Measurements from ENCODE around the gene CYB5D1.

Gene CYB5D1

DNA sequence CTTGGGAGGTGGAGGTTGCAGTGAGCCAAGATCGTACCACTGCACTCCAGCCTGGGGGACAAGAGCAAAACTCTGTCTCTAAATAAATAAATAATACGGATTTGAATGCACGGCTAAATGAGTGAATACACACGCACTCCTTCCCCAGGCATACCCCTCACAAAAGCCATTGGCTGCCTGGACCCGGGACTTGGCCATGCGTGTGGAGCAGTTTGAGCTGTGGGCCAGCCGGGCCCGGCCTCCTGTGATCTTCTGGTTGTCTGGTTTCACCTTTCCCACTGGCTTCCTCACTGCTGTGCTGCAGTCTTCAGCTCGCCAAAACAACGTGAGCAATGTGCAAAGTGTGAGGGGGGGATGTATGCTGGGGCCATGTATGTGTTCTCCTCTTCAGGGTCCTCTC, 25.4 kb upstream of the CYB5D1 start:
- TF ChIP-seq CTCF (IDR thresholded peaks at IDR 0.05; ENCODE audit: low read depth, low read length), result no peak
- TF ChIP-seq POLR2A (IDR thresholded peaks at IDR 0.05; ENCODE audit: extremely low read depth, insufficient read length), result no peak
- TF ChIP-seq, protein P1, sequence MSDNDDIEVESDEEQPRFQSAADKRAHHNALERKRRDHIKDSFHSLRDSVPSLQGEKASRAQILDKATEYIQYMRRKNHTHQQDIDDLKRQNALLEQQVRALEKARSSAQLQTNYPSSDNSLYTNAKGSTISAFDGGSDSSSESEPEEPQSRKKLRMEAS (IDR thresholded peaks at IDR 0.05; ENCODE audit: low read depth, low read length), result no peak
- TF ChIP-seq MYC (IDR thresholded peaks at IDR 0.05; ENCODE audit: low read depth, low read length), result no peak
- no peak for DNase-seq (ENCODE audit: low read depth)
- H3K4me3 ChIP-seq (ENCODE audit: low read depth, low read length), result no peak overlapping the region

GRCh38 chr17:7833011-7833794, 24.6 kb upstream of the CYB5D1 start:
- no peak for TF ChIP-seq CTCF (IDR thresholded peaks at IDR 0.05; ENCODE audit: low read depth, low read length)
- no peak for TF ChIP-seq MYC (IDR thresholded peaks at IDR 0.05; ENCODE audit: low read depth, low read length)
- TF ChIP-seq, protein P1 (IDR thresholded peaks at IDR 0.05; ENCODE audit: low read depth, low read length), result no peak
- TF ChIP-seq POLR2A (IDR thresholded peaks at IDR 0.05; ENCODE audit: extremely low read depth, insufficient read length), result no peak
- no peak for DNase-seq (ENCODE audit: low read depth)
- peak overlapping the region; percentile 32 for H3K4me3 ChIP-seq (ENCODE audit: low read depth, low read length)

GRCh38 chr17:7833795-7834541, 23.8 kb upstream of the CYB5D1 start, which contains the start of gene KDM6B:
Gene KDM6B, plus strand, starts transcription at chr17:7834217. Its CDS starts 11,338 bp downstream, at chr17:7845555.
- peak; percentile 85 for DNase-seq (ENCODE audit: low read depth)
- TF ChIP-seq POLR2A (IDR thresholded peaks at IDR 0.05; ENCODE audit: extremely low read depth, insufficient read length), result no peak
- TF ChIP-seq, protein P1 (IDR thresholded peaks at IDR 0.05; ENCODE audit: low read depth, low read length), result no peak
- TF ChIP-seq MYC (IDR thresholded peaks at IDR 0.05; ENCODE audit: low read depth, low read length), result no peak
- TF ChIP-seq CTCF (IDR thresholded peaks at IDR 0.05; ENCODE audit: low read depth, low read length), result no peak
- peak within 1 kb of the TSS; percentile 51 for H3K4me3 ChIP-seq (ENCODE audit: low read depth, low read length)

- H3K4me3 ChIP-seq (ENCODE audit: low read depth, low read length), result peak overlapping the region; percentile 48
- TF ChIP-seq MYC (IDR thresholded peaks at IDR 0.05; ENCODE audit: low read depth, low read length) (no peak), CTCF (IDR thresholded peaks at IDR 0.05; ENCODE audit: low read depth, low read length) (no peak), POLR2A (IDR thresholded peaks at IDR 0.05; ENCODE audit: extremely low read depth, insufficient read length) (no peak)
- TF ChIP-seq, protein P1 (IDR thresholded peaks at IDR 0.05; ENCODE audit: low read depth, low read length), result no peak
- DNase-seq (ENCODE audit: low read depth), result no peak
Observed at GRCh38 chr17:7834542-7834956, 23.3 kb upstream of the CYB5D1 start.

- TF ChIP-seq POLR2A (IDR thresholded peaks at IDR 0.05; ENCODE audit: extremely low read depth, insufficient read length) (no peak), MYC (IDR thresholded peaks at IDR 0.05; ENCODE audit: low read depth, low read length) (peak; percentile 93), CTCF (IDR thresholded peaks at IDR 0.05; ENCODE audit: low read depth, low read length) (peak; percentile 47)
- TF ChIP-seq, protein P1 (IDR thresholded peaks at IDR 0.05; ENCODE audit: low read depth, low read length), result peak; percentile 92
- H3K4me3 ChIP-seq (ENCODE audit: low read depth, low read length), result peak overlapping the region; percentile 66
- peak; percentile 96 for DNase-seq (ENCODE audit: low read depth)
Observed at GRCh38 chr17:7834957-7835813, 22.6 kb upstream of the CYB5D1 start.

Data from NB4 (cell line).